AG09309 (cell line): ENCODE results near the gene NRCAM.

Source experiments
- DNase-seq: peaks from one replicate; pipeline ENCODE4 v3.0.0-alpha.2; 2010; ENCODE audit warnings: low read depth
- H3K4me3 ChIP-seq: 2 replicates; pipeline ENCODE4 v1.5.1; 2011; ENCODE audit warnings: mild to moderate bottlenecking, low read depth, low read length, moderate library complexity; ENCODE audit not compliant: control insufficient read depth
- TF ChIP-seq, protein P1 (sequence below): IDR thresholded peaks from 2 replicates; pipeline ENCODE4 v1.5.1; 2011; ENCODE audit warnings: mild to moderate bottlenecking, low read depth, low read length, inconsistent platforms; ENCODE audit not compliant: insufficient read depth, control insufficient read depth; ENCODE audit errors: missing control alignments

The NRCAM gene

DNA sequence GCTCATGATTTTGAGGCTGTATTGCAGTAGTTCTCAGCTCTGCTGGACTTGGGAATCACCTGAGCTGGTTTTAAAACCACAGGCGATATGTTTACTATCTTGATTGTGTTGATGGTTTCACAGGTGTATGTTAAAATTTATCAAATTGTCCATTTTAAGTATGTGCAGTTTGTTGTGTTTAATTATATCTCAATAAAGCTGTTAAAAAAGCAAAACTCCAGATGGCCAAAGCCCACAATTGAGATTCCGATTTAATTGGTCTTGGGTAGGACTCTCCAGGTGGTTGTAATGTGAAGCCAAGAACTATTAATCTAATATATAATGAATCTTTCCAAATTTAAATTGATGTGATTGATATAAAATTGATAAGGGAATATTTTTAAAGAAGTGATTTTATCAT is 48.6 kb downstream of the NRCAM start:
- TF ChIP-seq, protein P1, sequence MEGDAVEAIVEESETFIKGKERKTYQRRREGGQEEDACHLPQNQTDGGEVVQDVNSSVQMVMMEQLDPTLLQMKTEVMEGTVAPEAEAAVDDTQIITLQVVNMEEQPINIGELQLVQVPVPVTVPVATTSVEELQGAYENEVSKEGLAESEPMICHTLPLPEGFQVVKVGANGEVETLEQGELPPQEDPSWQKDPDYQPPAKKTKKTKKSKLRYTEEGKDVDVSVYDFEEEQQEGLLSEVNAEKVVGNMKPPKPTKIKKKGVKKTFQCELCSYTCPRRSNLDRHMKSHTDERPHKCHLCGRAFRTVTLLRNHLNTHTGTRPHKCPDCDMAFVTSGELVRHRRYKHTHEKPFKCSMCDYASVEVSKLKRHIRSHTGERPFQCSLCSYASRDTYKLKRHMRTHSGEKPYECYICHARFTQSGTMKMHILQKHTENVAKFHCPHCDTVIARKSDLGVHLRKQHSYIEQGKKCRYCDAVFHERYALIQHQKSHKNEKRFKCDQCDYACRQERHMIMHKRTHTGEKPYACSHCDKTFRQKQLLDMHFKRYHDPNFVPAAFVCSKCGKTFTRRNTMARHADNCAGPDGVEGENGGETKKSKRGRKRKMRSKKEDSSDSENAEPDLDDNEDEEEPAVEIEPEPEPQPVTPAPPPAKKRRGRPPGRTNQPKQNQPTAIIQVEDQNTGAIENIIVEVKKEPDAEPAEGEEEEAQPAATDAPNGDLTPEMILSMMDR = no peak
- no peak for DNase-seq
- no peak overlapping the region for H3K4me3 ChIP-seq

- no peak for DNase-seq
- H3K4me3 ChIP-seq = no peak overlapping the region
- TF ChIP-seq, protein P1 = no peak
Measured at GRCh38 chr7:108406222-108406890, 49.9 kb downstream of the NRCAM start.

- H3K4me3 ChIP-seq = no peak overlapping the region
- no peak for DNase-seq
- TF ChIP-seq, protein P1 = no peak
Measured at GRCh38 chr7:108404509-108405420, 51.5 kb downstream of the NRCAM start.

- H3K4me3 ChIP-seq = no peak overlapping the region
- TF ChIP-seq, protein P1 = no peak
- DNase-seq = no peak
Measured at GRCh38 chr7:108403597-108404217, 52.5 kb downstream of the NRCAM start.

- TF ChIP-seq, protein P1 = no peak
- H3K4me3 ChIP-seq = no peak overlapping the region
- no peak for DNase-seq
Measured at GRCh38 chr7:108402865-108403264, 53.4 kb downstream of the NRCAM start.

GRCh38 chr7:108396080-108396479 is 60.2 kb downstream of the NRCAM start:
- TF ChIP-seq, protein P1 = no peak
- DNase-seq = no peak
- H3K4me3 ChIP-seq = no peak overlapping the region
